ENCODE measurements around the gene SPACA6.

GRCh38 chr19:51719251-51719988 lies 26.3 kb downstream of the SPACA6 start:
- TF ChIP-seq POLR2A (IDR thresholded peaks at IDR 0.05) (no peak), CTCF (IDR thresholded peaks at IDR 0.05) (no peak), POLR2AphosphoS5 (IDR thresholded peaks at IDR 0.05) (no peak)

All from prostate gland (tissue), 2 donors.